ENCODE data around the gene DDX1. TPM values are rescaled to one million over a fixed set of nuclear protein-coding genes. Genes with fewer than 3 reads are reported as not detected.

The DDX1 gene
- total RNA-seq, 1 donor from 2014 or later, result 58.5 TPM

- no peak for TF ChIP-seq CTCF (IDR thresholded peaks at IDR 0.05; ENCODE audit: insufficient read depth, low read length, poor library complexity, severe bottlenecking)
- no peak overlapping the region for H3K4me3 ChIP-seq (ENCODE audit: low read depth, low read length)
- no peak for DNase-seq (ENCODE audit: low read depth)
- H3K36me3 ChIP-seq (ENCODE audit: control insufficient read depth, insufficient read depth, low read length), result no peaks in the 10 kb centered on the region
- H3K27me3 ChIP-seq (ENCODE audit: control insufficient read depth, insufficient read depth, low read length), result no peaks in the 10 kb centered on the region
Measured at GRCh38 chr2:15657759-15658158, 66.1 kb downstream of the DDX1 start.

GRCh38 chr2:15658911-15659310 is 67.2 kb downstream of the DDX1 start:
- no peak for DNase-seq (ENCODE audit: low read depth)
- Histone ChIP-seq H3K36me3 (ENCODE audit: control insufficient read depth, insufficient read depth, low read length) (no peaks in the 10 kb centered on the region), H3K4me3 (ENCODE audit: low read depth, low read length) (no peak overlapping the region), H3K27me3 (ENCODE audit: control insufficient read depth, insufficient read depth, low read length) (no peaks in the 10 kb centered on the region)
- TF ChIP-seq CTCF (IDR thresholded peaks at IDR 0.05; ENCODE audit: insufficient read depth, low read length, poor library complexity, severe bottlenecking), result no peak

DNA sequence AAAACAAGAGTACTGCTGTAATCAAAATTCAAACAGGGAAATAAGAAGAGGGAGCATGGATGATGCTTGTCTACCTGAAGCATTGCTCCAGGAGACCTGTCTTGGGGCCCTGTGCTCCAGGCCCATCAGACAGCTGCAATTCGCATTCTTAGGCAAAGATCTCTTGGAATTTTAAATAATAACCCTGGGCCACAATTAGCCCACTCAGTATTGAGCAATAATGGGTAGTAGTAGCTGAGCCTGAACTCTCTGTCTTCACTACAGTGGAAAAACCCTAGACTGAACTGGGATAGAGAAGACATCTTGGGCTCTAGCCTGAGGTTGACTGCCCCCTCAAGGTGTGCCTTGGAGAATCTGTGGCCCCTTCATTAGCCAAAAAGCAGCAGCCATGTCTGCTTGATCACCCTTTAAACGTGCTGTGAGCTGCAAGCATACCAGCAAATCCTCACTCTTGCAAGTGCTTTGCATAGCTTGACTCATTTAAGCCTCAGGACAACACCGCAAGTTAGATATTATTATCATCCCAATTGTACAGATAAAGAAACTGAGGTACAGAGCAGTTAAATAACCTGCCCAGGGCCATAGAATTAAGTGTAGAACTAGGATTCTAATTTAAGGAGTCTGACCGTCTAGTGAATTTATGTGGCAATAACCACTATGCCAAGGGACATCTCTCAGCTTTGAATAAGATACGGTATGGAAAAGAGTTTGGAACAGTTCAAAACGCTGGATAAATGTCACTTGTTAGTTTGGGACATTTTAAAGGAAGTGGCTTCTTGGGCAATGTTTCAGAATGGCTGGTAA is 69.0 kb downstream of the DDX1 start:
- Histone ChIP-seq H3K27me3 (ENCODE audit: control insufficient read depth, insufficient read depth, low read length) (no peaks in the 10 kb centered on the region), H3K4me3 (ENCODE audit: low read depth, low read length) (no peak overlapping the region), H3K36me3 (ENCODE audit: control insufficient read depth, insufficient read depth, low read length) (no peaks in the 10 kb centered on the region)
- no peak for TF ChIP-seq CTCF (IDR thresholded peaks at IDR 0.05; ENCODE audit: insufficient read depth, low read length, poor library complexity, severe bottlenecking)
- DNase-seq (ENCODE audit: low read depth), result no peak

DNA sequence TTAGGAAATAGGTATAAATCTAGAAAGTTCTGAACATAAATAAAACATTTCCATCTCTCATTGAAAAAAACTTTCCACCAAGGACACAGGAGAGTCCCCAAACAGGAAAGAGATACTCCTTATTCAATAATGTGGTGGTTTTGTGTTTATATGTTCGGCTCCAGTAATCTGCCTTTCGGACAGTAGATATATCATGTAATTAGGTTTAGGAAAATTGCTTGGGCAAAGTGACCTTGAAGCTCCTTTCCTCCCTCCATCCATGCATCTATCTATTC is 69.6 kb downstream of the DDX1 start:
- no peak for TF ChIP-seq CTCF (IDR thresholded peaks at IDR 0.05; ENCODE audit: insufficient read depth, low read length, poor library complexity, severe bottlenecking)
- H3K27me3 ChIP-seq (ENCODE audit: control insufficient read depth, insufficient read depth, low read length), result no peaks in the 10 kb centered on the region
- H3K4me3 ChIP-seq (ENCODE audit: low read depth, low read length), result no peak overlapping the region
- DNase-seq (ENCODE audit: low read depth), result no peak
- no peaks in the 10 kb centered on the region for H3K36me3 ChIP-seq (ENCODE audit: control insufficient read depth, insufficient read depth, low read length)

- H3K27me3 ChIP-seq (ENCODE audit: control insufficient read depth, insufficient read depth, low read length), result no peaks in the 10 kb centered on the region
- DNase-seq (ENCODE audit: low read depth), result no peak
- H3K4me3 ChIP-seq (ENCODE audit: low read depth, low read length), result no peak overlapping the region
- no peak for TF ChIP-seq CTCF (IDR thresholded peaks at IDR 0.05; ENCODE audit: insufficient read depth, low read length, poor library complexity, severe bottlenecking)
- H3K36me3 ChIP-seq (ENCODE audit: control insufficient read depth, insufficient read depth, low read length), result no peaks in the 10 kb centered on the region
Measured at GRCh38 chr2:15662026-15662425, 70.4 kb downstream of the DDX1 start.

DNA sequence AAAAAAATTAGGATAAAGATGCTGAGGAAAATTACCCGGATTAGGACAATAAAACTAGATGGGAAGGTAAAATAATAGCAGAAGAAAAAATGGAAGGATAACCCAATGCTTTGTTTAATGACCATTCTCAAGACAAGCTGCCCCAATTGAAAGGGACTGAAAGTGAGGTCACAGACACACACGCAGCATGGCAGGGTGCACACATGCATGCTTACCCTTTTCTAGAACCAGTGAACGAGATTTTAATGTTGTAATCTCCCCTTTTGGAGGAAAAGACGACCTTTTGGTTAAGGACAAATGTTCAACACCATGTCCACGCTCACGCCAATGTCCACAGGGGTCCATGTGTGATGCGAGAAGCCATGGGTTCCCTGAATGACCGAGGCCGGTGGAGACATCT is 70.9 kb downstream of the DDX1 start:
- DNase-seq (ENCODE audit: low read depth), result no peak
- H3K4me3 ChIP-seq (ENCODE audit: low read depth, low read length), result no peak overlapping the region
- H3K36me3 ChIP-seq (ENCODE audit: control insufficient read depth, insufficient read depth, low read length), result no peaks in the 10 kb centered on the region
- no peaks in the 10 kb centered on the region for H3K27me3 ChIP-seq (ENCODE audit: control insufficient read depth, insufficient read depth, low read length)
- no peak for TF ChIP-seq CTCF (IDR thresholded peaks at IDR 0.05; ENCODE audit: insufficient read depth, low read length, poor library complexity, severe bottlenecking)
